Midbrain (tissue), 1 donor: ENCODE data around the gene PURA.

Experiments used
- DNase-seq: peaks from one replicate; lab custom pipeline; 2025; lab: John Stamatoyannopoulos, UW

The PURA gene

DNA sequence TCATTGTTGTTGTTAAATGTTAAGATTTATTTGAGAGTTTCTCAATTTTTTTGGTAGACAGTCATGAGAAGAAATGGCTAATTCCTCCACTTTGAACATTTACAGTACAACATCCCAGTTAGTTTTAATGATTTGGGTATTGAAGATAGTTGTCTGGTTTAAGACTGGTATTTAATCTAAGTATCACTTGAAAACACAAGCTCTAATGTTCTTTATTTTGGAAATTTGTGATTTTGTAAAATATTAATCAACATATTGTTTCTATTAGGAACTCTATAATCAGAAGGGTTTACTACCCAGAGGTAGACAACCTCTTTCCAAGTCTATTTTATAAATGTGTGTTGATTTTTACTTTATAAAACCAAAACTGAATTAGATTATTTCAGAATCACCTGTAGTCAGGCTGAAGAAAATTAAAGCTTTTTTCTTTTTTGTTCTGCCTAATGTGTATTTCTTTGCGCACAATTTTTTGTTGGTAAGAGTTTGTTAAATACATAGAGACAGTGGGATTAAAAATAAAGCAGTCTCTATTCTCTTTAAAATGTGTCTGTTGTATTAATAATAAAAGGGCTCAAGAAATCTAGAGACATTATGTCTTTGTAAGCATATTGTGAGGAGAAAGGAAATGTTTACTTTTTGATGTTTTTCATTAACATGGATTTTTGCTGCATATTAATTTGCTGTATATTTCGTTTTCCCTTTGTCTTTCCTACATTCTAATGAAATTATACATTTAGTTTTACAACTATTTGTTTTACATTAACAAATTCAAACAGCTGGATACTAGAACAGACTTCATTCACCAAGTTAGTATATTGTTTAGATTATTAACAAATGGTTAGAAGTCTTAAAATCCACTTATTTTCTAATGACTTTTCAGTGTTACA, 3.9 kb upstream of the PURA start:
- no peak for DNase-seq

DNA sequence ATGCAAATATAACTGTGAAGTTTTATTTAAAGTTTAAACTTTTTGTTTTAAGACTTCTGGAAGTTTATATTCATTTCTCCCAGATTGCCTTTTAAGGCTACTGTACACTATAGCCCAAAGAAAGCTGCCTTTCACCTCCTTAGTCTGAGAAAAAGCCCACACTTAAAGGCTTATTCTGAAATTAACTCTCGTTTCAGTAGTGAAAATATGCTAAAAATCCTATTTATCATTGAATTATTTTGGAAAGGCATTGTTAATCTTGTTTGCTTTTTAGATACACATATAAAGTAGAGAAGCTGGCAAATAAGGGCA, 3.3 kb upstream of the PURA start:
- DNase-seq = no peak

DNA sequence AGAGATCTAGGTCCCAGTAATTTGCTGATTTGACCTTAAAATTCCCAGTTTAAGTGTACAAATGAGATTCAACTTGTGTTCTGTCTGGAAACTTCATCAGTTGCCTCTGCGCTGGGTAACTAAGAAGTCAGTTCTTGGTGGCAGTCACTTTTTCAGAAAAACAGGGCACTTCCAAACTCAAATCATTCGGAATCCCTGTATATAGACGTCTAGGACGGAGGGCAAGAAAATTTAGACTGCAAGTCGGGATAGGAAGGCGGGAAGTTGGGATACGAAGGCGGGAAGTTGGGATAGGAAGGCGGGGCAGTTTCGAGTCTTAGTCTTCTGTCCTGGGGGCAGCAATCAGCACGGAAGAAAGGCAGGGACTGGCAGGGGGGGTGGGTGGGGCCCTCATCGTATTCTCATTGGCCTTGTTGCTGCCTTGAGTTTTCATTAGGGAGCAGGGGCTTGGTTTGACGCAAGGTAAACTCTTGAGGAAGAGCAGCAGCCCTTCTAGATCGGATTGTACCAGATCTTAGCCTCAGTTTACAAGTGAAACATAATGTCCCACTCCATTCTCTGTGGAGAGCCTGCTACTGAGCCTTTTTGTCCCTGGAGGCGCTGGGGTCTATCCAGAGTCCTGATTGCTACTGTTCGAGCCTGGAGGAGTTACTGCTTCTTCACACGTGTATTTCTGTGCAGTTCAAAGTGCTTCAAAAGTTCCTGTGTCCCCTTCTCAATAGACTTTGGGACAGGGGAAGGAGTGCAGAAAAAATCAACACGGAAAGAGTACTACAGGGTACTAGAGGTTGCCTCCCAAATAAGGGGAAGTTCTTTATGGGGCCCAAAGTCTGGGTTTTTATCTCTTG, 2.7 kb upstream of the PURA start:
- no peak for DNase-seq

DNA sequence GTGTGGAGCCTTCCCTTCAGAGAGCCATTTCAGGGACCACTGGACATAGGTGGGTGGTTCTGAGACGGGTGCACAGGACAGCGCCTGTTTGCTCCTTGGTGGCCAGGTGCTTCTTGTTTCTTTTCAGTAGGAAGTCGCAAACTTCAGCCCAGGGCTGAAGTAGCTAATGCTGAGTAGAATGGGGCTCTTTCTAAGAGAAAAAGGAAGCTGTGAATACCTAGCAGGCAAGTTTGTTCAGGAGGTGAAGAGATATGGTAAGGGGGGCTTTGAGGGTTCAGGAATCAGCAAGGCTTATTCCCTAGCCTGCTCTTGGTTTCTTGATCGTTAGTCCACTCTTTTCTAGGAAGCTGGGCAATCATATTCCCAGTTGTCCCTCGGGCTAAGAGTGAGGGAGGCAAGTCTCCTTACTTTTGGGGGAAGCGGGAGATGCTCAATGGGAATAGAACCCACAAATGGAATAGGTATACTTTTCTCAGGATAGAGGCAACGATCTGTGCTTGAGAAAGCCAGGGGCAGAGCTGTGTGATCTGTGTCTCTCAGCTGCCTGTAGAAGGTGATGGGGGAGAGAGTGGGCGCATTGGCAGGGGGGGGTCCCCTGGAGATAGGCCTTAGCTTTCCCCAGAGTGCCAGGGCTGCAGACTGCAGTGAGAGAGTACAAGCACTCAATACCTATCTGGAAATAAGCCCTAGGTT, 1.9 kb upstream of the PURA start:
- no peak for DNase-seq

DNA sequence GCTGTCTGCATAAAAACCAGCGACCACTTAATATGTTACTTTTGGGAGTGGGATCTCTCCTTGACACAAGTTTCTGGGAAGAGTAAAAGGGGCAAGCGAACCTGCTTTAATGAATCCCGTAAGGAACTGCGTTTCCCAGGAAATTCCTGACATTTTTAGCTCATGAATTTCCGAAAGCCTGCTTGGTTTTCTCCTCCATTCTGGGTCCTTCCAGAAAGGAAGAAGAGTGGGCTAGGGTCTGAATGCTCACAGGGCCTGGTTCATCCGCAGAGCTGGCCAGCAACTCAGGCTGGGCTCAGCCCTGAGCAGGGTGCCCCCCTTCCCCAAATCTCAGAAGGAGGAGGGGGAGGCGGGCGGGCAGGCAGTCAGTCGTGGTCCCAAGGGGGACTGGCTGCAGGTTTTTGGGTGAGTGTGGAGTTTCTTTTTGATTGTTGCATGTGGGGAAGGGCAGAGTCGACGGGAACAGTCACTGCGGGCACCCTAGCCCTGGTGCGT, 1.2 kb upstream of the PURA start:
- no peak for DNase-seq

DNA sequence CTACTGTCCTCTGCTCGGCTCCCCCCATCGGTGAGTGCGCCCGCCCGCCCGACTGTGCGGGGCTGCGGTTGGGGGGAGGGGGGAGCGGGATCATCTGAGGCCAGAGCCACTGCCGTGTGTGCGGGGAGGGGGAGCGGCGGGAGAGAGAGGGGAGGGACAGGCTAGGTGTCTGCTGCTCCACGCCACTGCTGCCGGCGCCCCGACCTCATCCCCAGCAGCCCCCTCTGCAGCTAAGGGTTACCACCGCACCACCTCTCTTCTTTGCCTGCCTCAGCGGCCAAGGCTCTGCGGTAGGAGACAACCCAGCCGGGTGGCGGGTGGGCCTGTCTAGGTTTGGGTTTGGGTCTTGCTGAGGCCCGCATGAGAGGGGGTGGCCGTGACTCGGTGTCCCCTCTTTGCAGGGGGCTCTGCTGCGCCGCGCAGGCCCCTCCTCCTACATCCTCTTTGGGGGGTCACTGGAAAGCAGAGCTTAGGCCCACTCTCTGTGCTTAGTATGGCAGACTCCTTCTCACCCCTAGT, 670 bp upstream of the PURA start:
- no peak for DNase-seq

DNA sequence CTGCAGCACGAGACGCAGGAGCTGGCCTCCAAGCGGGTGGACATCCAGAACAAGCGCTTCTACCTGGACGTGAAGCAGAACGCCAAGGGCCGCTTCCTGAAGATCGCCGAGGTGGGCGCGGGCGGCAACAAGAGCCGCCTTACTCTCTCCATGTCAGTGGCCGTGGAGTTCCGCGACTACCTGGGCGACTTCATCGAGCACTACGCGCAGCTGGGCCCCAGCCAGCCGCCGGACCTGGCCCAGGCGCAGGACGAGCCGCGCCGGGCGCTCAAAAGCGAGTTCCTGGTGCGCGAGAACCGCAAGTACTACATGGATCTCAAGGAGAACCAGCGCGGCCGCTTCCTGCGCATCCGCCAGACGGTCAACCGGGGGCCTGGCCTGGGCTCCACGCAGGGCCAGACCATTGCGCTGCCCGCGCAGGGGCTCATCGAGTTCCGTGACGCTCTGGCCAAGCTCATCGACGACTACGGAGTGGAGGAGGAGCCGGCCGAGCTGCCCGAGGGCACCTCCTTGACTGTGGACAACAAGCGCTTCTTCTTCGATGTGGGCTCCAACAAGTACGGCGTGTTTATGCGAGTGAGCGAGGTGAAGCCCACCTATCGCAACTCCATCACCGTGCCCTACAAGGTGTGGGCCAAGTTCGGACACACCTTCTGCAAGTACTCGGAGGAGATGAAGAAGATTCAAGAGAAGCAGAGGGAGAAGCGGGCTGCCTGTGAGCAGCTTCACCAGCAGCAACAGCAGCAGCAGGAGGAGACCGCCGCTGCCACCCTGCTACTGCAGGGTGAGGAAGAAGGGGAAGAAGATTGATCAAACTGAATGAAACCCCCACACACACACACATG, 654 bp downstream of the PURA start:
- DNase-seq = peak; percentile 53

DNA sequence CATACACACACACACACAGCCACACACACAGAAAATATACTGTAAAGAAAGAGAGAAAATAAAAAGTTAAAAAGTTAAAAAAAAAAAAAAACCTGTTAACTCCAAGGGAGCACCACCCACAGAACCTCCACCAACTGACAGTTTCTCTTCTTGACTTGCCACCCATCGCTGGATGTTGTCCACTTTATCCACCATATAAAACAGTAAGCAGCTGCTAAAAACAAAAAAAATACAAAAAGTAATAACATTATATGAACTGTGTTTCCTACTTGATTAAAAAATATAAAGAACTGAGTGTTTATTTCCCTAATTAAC, 1.2 kb downstream of the PURA start:
- no peak for DNase-seq

DNA sequence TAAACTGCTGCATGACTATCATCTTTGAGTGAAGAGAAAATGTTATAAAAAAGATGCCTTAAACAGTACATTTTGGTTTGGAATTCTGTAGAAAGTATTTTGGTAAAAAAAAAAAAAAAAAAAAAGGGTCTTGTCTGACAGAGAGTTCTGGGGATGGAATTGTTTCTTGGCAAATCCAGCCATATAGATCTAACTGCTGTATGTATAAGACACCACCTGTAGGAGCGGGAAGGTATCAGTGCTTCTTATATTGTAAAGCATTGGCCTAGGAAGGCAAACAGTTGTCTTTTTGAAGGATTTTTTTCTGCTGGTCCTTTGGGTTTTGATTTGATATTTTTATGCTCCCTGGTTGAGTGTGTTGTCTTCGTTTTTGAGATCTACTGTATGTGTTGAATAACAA, 2.8 kb downstream of the PURA start:
- DNase-seq = no peak

DNA sequence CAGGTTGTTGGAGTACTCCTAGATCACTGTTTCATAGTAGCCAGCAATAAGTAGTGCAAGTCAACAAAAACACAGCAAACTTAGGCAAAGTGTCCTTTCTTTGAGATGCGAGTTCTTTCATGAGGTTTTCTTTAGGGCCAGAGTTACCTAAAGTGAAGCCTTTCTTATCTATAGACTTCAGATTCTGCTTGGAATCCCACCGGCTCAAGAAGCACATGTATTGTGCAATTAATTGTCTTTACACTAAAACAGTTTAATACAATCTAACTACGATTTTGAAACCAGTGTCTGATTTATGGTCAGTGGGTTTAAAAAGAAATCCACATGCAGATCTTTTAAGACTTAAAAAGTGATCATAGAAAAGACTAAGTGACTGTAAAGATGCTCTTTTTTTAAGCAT, 3.6 kb downstream of the PURA start:
- no peak for DNase-seq

DNA sequence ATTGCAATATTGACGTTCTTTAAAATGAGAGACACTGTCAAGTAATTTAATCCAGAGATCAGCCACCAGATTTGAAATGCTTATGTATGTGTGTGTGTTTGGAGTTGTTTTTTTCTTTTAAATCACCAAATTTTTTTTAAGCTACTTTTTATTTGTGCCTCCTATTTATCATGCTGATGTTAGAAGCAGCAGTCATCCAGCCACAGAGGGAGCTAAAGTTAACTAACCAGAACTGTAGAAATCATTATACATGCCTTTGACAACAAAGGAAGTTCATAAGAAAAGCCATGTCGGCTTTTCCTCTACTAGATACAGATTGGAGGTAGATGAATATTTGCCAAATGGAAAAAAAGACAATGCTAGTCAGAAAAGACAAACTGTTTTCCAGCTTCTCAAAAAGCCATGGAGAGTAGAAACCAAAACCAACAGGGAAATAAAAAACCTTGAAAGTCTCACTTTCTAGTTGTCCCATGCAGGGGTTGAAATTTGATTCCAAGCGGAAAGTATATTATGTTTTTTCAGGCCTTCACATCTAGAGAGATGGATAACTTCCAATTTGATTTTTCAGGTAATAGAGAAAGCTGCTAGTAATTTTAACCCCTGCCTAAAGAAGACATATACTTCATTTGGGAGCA, 4.5 kb downstream of the PURA start:
- DNase-seq = peak; percentile 34

DNA sequence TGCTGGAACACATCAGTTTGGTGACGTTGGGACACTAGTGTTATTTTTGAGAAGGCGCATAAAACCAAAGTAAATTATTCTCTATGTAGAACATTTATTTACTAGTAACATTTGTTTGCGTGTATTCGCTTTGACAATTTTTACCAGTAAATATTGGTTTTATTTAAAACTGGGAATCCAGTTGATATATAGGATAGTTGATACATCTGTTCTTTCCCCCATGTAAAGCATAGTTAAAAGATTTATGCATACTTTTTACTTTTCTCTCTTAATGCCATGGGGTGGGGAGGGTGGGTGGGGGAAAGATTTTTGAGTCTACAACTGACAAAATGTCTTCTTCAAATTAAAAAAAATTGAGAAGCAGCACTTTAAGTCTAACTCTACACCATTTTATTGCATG, 11.7 kb downstream of the PURA start, which contains the start of gene IGIP:
TSS of gene IGIP (plus strand) at position 301 of the 400 bp plus-strand sequence. CDS start 2,540 bp downstream, outside the sequence.
- no peak for DNase-seq

DNA sequence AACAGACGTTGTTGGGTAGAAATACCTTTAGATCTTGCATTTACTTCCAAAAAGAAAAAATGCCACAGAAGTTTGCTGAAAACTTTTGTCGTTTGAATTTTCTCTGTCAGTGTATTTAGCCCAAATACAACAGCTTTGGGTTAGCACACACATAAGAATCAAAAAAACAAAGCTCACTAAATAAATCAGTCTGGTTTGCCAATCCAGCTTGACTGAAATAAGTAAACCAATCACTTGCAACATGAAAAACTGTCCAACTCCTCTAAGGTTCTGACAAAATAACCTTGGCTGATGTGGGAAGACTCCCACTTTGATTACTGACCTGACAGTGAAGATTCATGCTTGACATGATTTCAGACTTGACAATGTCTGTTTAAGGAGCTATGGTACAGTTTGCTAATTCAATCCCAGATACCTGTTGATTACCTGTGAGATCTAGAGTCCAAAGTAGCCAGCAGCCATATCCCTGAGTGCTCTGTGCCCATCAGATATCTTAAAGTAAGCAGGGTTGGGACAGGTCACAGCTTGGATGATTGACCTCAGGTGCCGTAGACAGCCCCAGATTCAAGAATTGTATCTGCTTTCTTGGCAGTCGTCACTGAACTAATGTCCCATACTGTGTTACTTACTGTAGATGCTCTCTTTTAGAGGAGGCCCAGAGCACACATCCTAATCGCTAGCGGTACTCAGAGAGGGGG, 12.6 kb downstream of the PURA start:
- no peak for DNase-seq

DNA sequence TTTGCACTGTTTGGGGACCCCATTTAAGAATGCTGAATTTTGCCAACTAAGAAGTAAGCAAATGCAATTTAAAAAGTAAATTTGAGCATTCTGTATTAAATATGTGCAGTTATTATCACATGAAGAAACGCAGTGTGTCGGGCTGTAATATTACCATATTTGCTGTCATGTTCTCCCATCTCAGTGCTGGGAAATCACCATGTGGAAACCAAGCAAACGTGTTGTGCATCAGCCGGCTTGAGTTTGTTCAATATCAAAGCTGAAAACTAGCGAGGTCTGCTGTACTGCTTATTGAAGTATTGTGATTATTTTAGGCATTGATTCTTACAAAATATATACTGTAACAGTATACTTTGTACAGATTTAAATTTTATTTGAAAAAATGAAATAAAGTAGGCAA, 14.5 kb downstream of the PURA start:
- no peak for DNase-seq

DNA sequence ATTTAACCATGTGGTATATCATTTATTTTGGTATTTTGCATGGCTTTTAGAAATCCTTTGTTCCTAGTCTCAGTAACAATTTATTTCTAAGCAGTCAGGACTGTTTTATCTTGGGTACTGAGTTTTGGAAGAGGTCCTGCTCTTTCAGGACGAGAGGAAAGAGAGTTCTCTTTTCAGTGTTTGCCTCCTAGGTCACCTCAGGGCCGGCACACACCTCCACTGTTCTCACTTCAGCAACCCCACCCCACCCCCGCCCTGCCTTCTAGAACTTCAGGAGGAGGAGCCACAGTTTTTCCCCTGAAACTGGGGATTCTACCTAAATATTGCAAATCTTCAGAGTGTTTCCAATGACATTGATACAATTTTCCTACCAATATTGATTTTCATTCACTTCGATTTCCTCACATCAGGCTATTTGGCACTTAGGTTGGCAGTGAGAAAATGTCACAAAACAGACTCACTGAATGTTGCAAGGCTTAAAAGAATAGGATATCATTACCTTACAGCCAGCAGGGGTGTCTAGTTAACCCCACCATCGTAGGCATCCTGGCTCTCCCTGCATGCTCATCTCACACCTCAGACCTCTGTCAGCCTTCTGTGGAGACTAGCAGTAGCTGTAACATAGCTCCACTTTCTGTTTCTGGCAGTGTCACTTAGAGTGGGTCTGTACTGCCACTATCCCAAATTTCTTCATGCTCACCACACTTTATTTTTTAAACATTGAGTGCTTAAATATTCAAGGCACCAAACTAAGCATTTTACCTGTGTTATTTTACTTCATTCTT, 17.2 kb downstream of the PURA start:
- DNase-seq = no peak

DNA sequence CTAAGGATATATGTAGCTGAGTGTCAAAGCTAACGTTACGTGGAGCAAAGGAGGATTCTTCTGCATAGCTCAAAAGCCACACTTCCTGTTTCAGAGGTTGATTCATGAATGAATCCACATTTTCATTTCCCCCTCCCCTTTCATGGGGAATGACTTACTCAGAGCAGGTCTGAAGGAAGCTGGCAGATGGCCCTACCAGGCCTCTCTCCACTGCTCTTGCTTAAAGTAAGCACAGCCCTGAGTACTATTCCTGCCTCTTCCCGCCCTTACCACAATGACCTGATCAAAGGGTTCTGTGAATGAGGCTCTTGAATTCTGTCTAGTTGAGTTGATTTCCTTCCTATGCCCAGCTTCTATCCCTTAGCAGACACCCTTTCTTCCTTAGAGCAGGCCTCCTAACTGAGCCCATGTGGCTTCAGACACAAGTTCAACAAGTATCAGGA, 18.1 kb downstream of the PURA start:
- DNase-seq = no peak

DNA sequence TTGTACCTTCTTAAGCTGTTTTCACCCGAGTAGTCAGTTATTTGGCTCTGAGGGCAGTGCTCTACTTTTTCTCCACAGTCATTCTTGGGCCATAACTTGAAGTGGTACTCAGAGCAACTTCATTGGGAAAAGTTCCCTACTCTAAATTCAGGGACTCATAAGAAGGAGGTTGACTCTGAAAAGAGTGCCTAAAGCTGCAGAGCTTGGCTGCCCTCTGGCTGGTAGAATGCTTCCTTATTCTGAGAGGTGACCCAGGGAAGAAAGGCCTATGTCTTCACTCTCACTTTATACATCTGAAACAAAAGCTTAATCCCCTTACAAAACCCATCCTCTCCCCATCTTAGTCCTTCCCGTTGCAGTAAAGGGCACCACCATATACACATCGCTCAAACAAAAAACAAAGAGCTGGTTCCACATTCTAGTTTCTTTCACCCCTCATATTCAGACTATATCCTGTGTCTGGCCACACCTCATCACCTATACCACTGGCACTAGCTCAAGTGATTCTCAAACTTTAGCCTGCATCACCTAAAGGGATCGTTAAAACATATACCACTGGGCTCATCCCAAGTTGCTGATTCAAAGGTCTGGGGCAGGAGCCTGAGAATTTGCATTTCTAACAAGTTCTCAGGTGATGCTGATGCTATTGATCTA, 19.7 kb downstream of the PURA start:
- DNase-seq = no peak

DNA sequence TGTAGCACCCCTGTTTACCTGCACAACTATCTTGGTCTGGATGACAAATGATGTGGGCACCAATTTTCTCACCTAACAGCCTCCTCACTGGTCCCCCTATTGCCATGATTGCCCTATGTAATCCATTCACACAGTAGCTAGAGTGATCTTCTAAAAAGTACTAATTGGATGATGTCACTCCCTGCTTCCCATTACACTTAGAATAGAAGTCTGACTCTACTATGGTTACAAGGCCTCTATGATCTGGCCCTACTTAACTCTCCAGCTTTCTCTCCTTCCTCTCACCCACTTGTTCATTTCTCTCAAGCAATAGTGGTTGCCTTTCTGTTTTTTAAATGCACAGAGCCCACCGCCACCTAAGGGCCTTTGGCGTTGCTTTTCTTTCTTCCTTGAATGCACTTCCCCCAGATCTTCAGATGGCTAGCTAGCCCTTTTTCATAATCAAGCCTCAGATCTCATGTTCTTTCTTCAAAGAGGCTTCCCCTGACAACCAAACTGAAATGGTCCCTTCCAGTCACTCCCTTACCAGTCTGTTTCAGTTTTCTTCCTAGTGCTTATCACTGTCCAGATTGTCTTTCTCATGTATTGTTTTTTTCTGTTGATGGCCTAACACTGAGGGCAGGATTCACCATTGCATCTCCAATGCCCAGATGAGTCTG, 20.5 kb downstream of the PURA start:
- no peak for DNase-seq
